Activated T-cell treated with anti-CD3 and anti-CD28 coated beads for 48 hours (primary cell): ENCODE measurements around the gene ZNF207.
"Not testable (repeated sequence)": the region's sequence is repeated elsewhere in the genome, so short reads cannot be mapped to it uniquely, and the experiment has no call there.

ENCODE experiments used
- DNase-seq: peaks from one replicate; pipeline ENCODE4 v3.0.0-alpha.2; 2020; ENCODE audit warnings: low read depth

ZNF207 gene

GRCh38 chr17:32388128-32388527 lies 38.2 kb downstream of the ZNF207 start:
- DNase-seq: not testable (repeated sequence)

- no peak for DNase-seq
These were observed 38.9 kb downstream of the ZNF207 start for GRCh38 chr17:32388613-32389459.

GRCh38 chr17:32393904-32394303 lies 43.9 kb downstream of the ZNF207 start:
- no peak for DNase-seq

- no peak for DNase-seq
These were observed 46.4 kb downstream of the ZNF207 start for GRCh38 chr17:32396343-32396742.

- DNase-seq: no peak
These were observed 49.0 kb downstream of the ZNF207 start for GRCh38 chr17:32398946-32399345.

GRCh38 chr17:32410085-32410484 lies 60.1 kb downstream of the ZNF207 start:
- not testable (repeated sequence) for DNase-seq

- DNase-seq: no peak
These were observed 76.9 kb downstream of the ZNF207 start for GRCh38 chr17:32426894-32427293.

- no peak for DNase-seq
These were observed 79.6 kb downstream of the ZNF207 start for GRCh38 chr17:32429598-32429997.
